ENCODE results near the gene ZNF865. TPM values are rescaled to one million over a fixed set of nuclear protein-coding genes. Genes with fewer than 3 reads are reported as not detected.

Gene ZNF865
- total RNA-seq, 1 experiment from 2014 or later, result 16.2 TPM

DNA sequence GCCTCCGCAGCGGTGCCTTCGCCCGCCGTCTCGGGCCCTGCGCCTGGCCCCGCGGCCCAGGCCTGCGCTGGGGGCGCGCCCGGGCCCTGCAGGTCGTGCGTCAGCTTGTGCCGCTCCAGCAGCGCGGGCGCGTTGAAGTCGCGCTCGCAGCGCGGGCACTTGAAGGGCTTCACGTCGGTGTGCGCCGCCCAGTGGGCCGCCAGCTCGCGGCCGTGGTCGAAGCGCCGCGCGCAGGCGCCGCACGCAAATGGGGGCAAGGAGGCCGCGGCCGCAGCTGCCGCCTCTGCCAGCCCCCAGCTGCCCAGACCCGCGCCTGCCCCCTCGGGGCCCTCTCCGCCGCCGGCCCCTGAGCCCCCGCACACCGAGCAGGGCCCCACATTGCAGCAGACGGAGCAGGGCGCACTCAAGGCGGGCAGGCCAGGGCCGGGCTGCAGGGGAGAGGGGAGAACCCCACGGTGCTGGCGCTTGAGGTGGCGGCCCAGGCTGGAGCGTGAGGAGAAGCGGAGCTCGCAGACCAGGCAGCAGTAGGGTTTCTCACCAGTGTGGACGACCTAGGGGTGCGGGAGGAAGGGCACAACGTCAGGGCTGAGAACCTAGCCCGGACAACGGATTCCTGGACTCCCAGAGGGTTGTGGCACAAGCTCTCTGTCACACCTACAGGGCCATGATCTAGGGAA, 12.2 kb upstream of the ZNF865 start:
- intact Hi-C loops (cut with micrococcal nuclease), result no loop called here
- TF ChIP-seq FOSL1 (IDR thresholded peaks at IDR 0.05; ENCODE audit: low read depth) (no peak), EGR1 (IDR thresholded peaks at IDR 0.05; ENCODE audit: low read depth) (no peak), CEBPB (IDR thresholded peaks at IDR 0.05; ENCODE audit: low read depth) (no peak), SIN3A (IDR thresholded peaks at IDR 0.05; ENCODE audit: low read depth) (no peak), ELF1 (IDR thresholded peaks at IDR 0.05; ENCODE audit: borderline replicate concordance, low read depth) (no peak), ZFX (IDR thresholded peaks at IDR 0.05) (no peak), JUND (IDR thresholded peaks at IDR 0.05) (no peak), ZNF274 (IDR thresholded peaks at IDR 0.05; ENCODE audit: low read depth, low read length) (no peak), SRF (IDR thresholded peaks at IDR 0.05; ENCODE audit: low read depth) (no peak), SP1 (IDR thresholded peaks at IDR 0.05; ENCODE audit: low read depth) (no peak)
- TF ChIP-seq, protein P1, sequence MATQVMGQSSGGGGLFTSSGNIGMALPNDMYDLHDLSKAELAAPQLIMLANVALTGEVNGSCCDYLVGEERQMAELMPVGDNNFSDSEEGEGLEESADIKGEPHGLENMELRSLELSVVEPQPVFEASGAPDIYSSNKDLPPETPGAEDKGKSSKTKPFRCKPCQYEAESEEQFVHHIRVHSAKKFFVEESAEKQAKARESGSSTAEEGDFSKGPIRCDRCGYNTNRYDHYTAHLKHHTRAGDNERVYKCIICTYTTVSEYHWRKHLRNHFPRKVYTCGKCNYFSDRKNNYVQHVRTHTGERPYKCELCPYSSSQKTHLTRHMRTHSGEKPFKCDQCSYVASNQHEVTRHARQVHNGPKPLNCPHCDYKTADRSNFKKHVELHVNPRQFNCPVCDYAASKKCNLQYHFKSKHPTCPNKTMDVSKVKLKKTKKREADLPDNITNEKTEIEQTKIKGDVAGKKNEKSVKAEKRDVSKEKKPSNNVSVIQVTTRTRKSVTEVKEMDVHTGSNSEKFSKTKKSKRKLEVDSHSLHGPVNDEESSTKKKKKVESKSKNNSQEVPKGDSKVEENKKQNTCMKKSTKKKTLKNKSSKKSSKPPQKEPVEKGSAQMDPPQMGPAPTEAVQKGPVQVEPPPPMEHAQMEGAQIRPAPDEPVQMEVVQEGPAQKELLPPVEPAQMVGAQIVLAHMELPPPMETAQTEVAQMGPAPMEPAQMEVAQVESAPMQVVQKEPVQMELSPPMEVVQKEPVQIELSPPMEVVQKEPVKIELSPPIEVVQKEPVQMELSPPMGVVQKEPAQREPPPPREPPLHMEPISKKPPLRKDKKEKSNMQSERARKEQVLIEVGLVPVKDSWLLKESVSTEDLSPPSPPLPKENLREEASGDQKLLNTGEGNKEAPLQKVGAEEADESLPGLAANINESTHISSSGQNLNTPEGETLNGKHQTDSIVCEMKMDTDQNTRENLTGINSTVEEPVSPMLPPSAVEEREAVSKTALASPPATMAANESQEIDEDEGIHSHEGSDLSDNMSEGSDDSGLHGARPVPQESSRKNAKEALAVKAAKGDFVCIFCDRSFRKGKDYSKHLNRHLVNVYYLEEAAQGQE (IDR thresholded peaks at IDR 0.05; ENCODE audit: low read depth), result no peak
- TF ChIP-seq, protein P2, sequence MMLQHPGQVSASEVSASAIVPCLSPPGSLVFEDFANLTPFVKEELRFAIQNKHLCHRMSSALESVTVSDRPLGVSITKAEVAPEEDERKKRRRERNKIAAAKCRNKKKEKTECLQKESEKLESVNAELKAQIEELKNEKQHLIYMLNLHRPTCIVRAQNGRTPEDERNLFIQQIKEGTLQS (IDR thresholded peaks at IDR 0.05), result no peak
- TF ChIP-seq, protein P3, sequence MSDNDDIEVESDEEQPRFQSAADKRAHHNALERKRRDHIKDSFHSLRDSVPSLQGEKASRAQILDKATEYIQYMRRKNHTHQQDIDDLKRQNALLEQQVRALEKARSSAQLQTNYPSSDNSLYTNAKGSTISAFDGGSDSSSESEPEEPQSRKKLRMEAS (IDR thresholded peaks at IDR 0.05), result no peak
- TF ChIP-seq, protein P4, sequence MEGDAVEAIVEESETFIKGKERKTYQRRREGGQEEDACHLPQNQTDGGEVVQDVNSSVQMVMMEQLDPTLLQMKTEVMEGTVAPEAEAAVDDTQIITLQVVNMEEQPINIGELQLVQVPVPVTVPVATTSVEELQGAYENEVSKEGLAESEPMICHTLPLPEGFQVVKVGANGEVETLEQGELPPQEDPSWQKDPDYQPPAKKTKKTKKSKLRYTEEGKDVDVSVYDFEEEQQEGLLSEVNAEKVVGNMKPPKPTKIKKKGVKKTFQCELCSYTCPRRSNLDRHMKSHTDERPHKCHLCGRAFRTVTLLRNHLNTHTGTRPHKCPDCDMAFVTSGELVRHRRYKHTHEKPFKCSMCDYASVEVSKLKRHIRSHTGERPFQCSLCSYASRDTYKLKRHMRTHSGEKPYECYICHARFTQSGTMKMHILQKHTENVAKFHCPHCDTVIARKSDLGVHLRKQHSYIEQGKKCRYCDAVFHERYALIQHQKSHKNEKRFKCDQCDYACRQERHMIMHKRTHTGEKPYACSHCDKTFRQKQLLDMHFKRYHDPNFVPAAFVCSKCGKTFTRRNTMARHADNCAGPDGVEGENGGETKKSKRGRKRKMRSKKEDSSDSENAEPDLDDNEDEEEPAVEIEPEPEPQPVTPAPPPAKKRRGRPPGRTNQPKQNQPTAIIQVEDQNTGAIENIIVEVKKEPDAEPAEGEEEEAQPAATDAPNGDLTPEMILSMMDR (IDR thresholded peaks at IDR 0.05 in 2 of 3, conservative IDR thresholded peaks at IDR 0.05 in 1 of 3; ENCODE audit: borderline replicate concordance in 1 of 3, insufficient read depth in 1 of 3, low read depth in 2 of 3, low read length in 2 of 3), result no peak
- TF ChIP-seq, protein P5, sequence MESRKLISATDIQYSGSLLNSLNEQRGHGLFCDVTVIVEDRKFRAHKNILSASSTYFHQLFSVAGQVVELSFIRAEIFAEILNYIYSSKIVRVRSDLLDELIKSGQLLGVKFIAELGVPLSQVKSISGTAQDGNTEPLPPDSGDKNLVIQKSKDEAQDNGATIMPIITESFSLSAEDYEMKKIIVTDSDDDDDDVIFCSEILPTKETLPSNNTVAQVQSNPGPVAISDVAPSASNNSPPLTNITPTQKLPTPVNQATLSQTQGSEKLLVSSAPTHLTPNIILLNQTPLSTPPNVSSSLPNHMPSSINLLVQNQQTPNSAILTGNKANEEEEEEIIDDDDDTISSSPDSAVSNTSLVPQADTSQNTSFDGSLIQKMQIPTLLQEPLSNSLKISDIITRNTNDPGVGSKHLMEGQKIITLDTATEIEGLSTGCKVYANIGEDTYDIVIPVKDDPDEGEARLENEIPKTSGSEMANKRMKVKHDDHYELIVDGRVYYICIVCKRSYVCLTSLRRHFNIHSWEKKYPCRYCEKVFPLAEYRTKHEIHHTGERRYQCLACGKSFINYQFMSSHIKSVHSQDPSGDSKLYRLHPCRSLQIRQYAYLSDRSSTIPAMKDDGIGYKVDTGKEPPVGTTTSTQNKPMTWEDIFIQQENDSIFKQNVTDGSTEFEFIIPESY (IDR thresholded peaks at IDR 0.05; ENCODE audit: extremely low read depth, insufficient replicate concordance, low read length), result no peak
- Histone ChIP-seq H3K4me1 (ENCODE audit: control insufficient read depth in 1 of 2, insufficient read depth in 2 of 2, low read length in 2 of 2) (peaks cover 3 to 12% of the 10 kb centered on the region in 2 experiments; a peak in 3 of 4 replicates), H3K9me3 (ENCODE audit: control insufficient read depth in 1 of 2, insufficient read depth in 1 of 2, low read depth in 1 of 2, low read length in 2 of 2) (no peaks in the 10 kb centered on the region), H3K27me3 (ENCODE audit: insufficient read depth, low read length) (no peaks in the 10 kb centered on the region), H3K27ac (ENCODE audit: low read depth, low read length) (no peak overlapping the region), H3K36me3 (ENCODE audit: control insufficient read depth in 1 of 2, insufficient read depth in 2 of 2, low read length in 2 of 2) (peaks cover 3 to 15% of the 10 kb centered on the region in 2 experiments), H3K4me2 (ENCODE audit: low read length) (no peak overlapping the region), H3K4me3 (replicated peaks in 1 of 2; ENCODE audit: low read depth in 1 of 2, low read length in 2 of 2) (no peak overlapping the region), H3K79me2 (ENCODE audit: insufficient read depth, low read length) (no peaks in the 10 kb centered on the region; the same call in 1 of the 2 replicates), H3K9me2 (ENCODE audit: insufficient read depth) (no peaks in the 10 kb centered on the region), H4K20me1 (ENCODE audit: insufficient read depth) (no peaks in the 10 kb centered on the region), H3K9ac (ENCODE audit: low read length) (no peak overlapping the region), H2AFZ (ENCODE audit: low read depth, low read length, poor library complexity, severe bottlenecking) (no peak overlapping the region)
- BruUV-seq (replicated peaks), result no TSS peak
- CTCF ChIA-PET, result no interaction called here
- ATAC-seq (no peak), DNase-seq (ENCODE audit: low read depth, low spot score) (no peak)
- POLR2A ChIA-PET, result no interaction called here
- RAD21 ChIA-PET (ENCODE audit: low non-redundant PET in 1 of 2, low total read pairs in 2 of 2, uncharacterized antibody in 2 of 2, unreplicated experiment in 2 of 2), result no interaction called here
